WTC11 (cell line): ENCODE results near the gene CCDC92.

Experiments used
- ELF4 ChIP-seq: sonication (generic); formaldehyde crosslinking; IDR thresholded peaks from 2 replicates; pipeline ENCODE4 v1.8.1; 2022; ENCODE audit warnings: low read depth, mild to moderate bottlenecking, moderate library complexity, missing genetic modification reagents
- FOXJ3 ChIP-seq: sonication (generic); formaldehyde crosslinking; IDR thresholded peaks from 2 replicates; pipeline ENCODE4 v1.9.0; 2021; ENCODE audit warnings: missing genetic modification reagents, mild to moderate bottlenecking, borderline replicate concordance
- JUN ChIP-seq: sonication (generic); formaldehyde crosslinking; IDR thresholded peaks from 2 replicates; pipeline ENCODE4 v1.8.0; 2023; ENCODE audit warnings: mild to moderate bottlenecking, missing genetic modification reagents
- MXD4 ChIP-seq: fragments of 250-450 bp; sonication (Bioruptor Pico); IDR thresholded peaks from 2 replicates; pipeline ENCODE4 v1.8.0; 2021; ENCODE audit warnings: mild to moderate bottlenecking, moderate library complexity, borderline replicate concordance
- MYBL2 ChIP-seq: sonication (generic); formaldehyde crosslinking; IDR thresholded peaks from 2 replicates; pipeline ENCODE4 v1.8.1; 2023; ENCODE audit warnings: mild to moderate bottlenecking, moderate library complexity, missing genetic modification reagents
- NR3C1 ChIP-seq: sonication (generic); formaldehyde crosslinking; conservative IDR thresholded peaks from 2 replicates; pipeline ENCODE4 v1.8.1; 2023; ENCODE audit warnings: low read depth, mild to moderate bottlenecking, missing genetic modification reagents
- SP1 ChIP-seq: sonication (generic); formaldehyde crosslinking; conservative IDR thresholded peaks from 2 replicates; pipeline ENCODE4 v1.8.1; 2022; ENCODE audit warnings: missing genetic modification reagents
- TP53 ChIP-seq: sonication (generic); formaldehyde crosslinking; IDR thresholded peaks from 2 replicates; pipeline ENCODE4 v1.8.1; 2023; ENCODE audit warnings: mild to moderate bottlenecking, missing genetic modification reagents
- ZNF263 ChIP-seq: sonication (generic); formaldehyde crosslinking; IDR thresholded peaks from 2 replicates; pipeline ENCODE4 v1.8.1; 2022; ENCODE audit warnings: low read depth, mild to moderate bottlenecking, moderate library complexity, missing genetic modification reagents
- TF ChIP-seq, protein P1 (sequence below): fragments of 200-600 bp; IDR thresholded peaks from 2 replicates; pipeline ENCODE4 v1.8.0; 2022; ENCODE audit warnings: antibody characterized with exemption
- TF ChIP-seq, protein P2 (sequence below): sonication (generic); formaldehyde crosslinking; IDR thresholded peaks from 2 replicates; pipeline ENCODE4 v1.8.0; 2022; ENCODE audit warnings: mild to moderate bottlenecking, missing genetic modification reagents
- TF ChIP-seq, protein P3 (sequence below): sonication (generic); formaldehyde crosslinking; conservative IDR thresholded peaks from 2 replicates; pipeline ENCODE4 v1.8.1; 2023; ENCODE audit warnings: mild to moderate bottlenecking, low read depth, missing genetic modification reagents, moderate library complexity
- TF ChIP-seq, protein P4 (sequence below): sonication (generic); formaldehyde crosslinking; IDR thresholded peaks from 2 replicates; pipeline ENCODE4 v1.8.1; 2022; ENCODE audit warnings: mild to moderate bottlenecking, missing genetic modification reagents, moderate library complexity, borderline replicate concordance
- TF ChIP-seq, protein P5 (sequence below): sonication (generic); formaldehyde crosslinking; IDR thresholded peaks from 2 replicates; pipeline ENCODE4 v1.8.1; 2023; ENCODE audit warnings: mild to moderate bottlenecking, missing genetic modification reagents

DNA sequence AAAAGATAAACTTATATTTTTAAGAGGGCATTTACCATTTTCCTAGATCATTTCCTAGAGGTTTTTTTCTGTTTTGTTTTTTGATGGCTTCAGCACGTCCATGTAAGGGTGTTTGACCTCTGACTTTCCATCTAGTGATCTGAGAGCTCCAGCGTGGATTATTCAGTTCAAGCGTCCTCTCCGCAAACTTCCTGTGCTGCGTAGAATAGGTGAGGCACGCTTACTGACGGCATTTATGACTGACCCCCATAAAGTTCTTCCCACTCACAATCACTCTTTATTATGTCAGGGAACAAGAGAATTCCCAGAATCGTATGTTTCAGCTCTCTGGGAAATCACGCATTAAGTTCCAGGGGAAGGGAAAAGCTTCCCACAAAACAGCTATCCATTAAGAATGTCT, 16.4 kb downstream of the CCDC92 start:
- TF ChIP-seq, protein P1, sequence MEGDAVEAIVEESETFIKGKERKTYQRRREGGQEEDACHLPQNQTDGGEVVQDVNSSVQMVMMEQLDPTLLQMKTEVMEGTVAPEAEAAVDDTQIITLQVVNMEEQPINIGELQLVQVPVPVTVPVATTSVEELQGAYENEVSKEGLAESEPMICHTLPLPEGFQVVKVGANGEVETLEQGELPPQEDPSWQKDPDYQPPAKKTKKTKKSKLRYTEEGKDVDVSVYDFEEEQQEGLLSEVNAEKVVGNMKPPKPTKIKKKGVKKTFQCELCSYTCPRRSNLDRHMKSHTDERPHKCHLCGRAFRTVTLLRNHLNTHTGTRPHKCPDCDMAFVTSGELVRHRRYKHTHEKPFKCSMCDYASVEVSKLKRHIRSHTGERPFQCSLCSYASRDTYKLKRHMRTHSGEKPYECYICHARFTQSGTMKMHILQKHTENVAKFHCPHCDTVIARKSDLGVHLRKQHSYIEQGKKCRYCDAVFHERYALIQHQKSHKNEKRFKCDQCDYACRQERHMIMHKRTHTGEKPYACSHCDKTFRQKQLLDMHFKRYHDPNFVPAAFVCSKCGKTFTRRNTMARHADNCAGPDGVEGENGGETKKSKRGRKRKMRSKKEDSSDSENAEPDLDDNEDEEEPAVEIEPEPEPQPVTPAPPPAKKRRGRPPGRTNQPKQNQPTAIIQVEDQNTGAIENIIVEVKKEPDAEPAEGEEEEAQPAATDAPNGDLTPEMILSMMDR = no peak
- TF ChIP-seq NR3C1 (CRISPR knock-in tag) (no peak), FOXJ3 (CRISPR knock-in tag) (no peak), JUN (no peak), ZNF263 (CRISPR knock-in tag) (no peak), TP53 (CRISPR knock-in tag) (no peak), MXD4 (no peak), ELF4 (CRISPR knock-in tag) (no peak), MYBL2 (CRISPR knock-in tag) (no peak), SP1 (no peak)
- TF ChIP-seq, protein P2, sequence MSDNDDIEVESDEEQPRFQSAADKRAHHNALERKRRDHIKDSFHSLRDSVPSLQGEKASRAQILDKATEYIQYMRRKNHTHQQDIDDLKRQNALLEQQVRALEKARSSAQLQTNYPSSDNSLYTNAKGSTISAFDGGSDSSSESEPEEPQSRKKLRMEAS (CRISPR knock-in tag) = no peak
- TF ChIP-seq, protein P3, sequence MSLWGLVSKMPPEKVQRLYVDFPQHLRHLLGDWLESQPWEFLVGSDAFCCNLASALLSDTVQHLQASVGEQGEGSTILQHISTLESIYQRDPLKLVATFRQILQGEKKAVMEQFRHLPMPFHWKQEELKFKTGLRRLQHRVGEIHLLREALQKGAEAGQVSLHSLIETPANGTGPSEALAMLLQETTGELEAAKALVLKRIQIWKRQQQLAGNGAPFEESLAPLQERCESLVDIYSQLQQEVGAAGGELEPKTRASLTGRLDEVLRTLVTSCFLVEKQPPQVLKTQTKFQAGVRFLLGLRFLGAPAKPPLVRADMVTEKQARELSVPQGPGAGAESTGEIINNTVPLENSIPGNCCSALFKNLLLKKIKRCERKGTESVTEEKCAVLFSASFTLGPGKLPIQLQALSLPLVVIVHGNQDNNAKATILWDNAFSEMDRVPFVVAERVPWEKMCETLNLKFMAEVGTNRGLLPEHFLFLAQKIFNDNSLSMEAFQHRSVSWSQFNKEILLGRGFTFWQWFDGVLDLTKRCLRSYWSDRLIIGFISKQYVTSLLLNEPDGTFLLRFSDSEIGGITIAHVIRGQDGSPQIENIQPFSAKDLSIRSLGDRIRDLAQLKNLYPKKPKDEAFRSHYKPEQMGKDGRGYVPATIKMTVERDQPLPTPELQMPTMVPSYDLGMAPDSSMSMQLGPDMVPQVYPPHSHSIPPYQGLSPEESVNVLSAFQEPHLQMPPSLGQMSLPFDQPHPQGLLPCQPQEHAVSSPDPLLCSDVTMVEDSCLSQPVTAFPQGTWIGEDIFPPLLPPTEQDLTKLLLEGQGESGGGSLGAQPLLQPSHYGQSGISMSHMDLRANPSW (CRISPR knock-in tag) = no peak
- TF ChIP-seq, protein P4, sequence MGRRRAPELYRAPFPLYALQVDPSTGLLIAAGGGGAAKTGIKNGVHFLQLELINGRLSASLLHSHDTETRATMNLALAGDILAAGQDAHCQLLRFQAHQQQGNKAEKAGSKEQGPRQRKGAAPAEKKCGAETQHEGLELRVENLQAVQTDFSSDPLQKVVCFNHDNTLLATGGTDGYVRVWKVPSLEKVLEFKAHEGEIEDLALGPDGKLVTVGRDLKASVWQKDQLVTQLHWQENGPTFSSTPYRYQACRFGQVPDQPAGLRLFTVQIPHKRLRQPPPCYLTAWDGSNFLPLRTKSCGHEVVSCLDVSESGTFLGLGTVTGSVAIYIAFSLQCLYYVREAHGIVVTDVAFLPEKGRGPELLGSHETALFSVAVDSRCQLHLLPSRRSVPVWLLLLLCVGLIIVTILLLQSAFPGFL = no peak
- TF ChIP-seq, protein P5, sequence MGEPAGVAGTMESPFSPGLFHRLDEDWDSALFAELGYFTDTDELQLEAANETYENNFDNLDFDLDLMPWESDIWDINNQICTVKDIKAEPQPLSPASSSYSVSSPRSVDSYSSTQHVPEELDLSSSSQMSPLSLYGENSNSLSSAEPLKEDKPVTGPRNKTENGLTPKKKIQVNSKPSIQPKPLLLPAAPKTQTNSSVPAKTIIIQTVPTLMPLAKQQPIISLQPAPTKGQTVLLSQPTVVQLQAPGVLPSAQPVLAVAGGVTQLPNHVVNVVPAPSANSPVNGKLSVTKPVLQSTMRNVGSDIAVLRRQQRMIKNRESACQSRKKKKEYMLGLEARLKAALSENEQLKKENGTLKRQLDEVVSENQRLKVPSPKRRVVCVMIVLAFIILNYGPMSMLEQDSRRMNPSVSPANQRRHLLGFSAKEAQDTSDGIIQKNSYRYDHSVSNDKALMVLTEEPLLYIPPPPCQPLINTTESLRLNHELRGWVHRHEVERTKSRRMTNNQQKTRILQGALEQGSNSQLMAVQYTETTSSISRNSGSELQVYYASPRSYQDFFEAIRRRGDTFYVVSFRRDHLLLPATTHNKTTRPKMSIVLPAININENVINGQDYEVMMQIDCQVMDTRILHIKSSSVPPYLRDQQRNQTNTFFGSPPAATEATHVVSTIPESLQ (CRISPR knock-in tag) = no peak
